Erythroblast (primary cell): ENCODE results near the gene SRRM2.

ENCODE experiments used
- DNase-seq, 2 experiments: peaks; one replicate each; lab custom pipeline; 2025; lab: John Stamatoyannopoulos, UW
- GATA1 ChIP-seq: IDR thresholded peaks from 2 replicates; pipeline ENCODE4 v1.6.1; 2011; ENCODE audit warnings: low read depth, mild to moderate bottlenecking, control low read depth, low read length, moderate library complexity
- POLR2A ChIP-seq: IDR thresholded peaks from 2 replicates; pipeline ENCODE4 v1.6.1; 2011; ENCODE audit warnings: mild to moderate bottlenecking, low read length

SRRM2 gene

GRCh38 chr16:2752035-2752849, at the start of gene SRRM2:
TSS of gene SRRM2 (plus strand) at chr16:2752638. CDS start at chr16:2756365, 3,727 bp downstream.
- TF ChIP-seq POLR2A = peak; percentile 96
- TF ChIP-seq GATA1 = no peak

GRCh38 chr16:2702871-2703745, 49.3 kb upstream of the SRRM2 start:
- no peak for TF ChIP-seq GATA1
- TF ChIP-seq POLR2A = no peak
- no peak for DNase-seq

More at GRCh38 chr16:2752035-2752849, at the start of gene SRRM2:
- peak; percentile 98 to 99 for DNase-seq

GRCh38 chr16:2704166-2704982, 48.1 kb upstream of the SRRM2 start:
- no peak for DNase-seq
- TF ChIP-seq POLR2A (no peak), GATA1 (no peak)

GRCh38 chr16:2704983-2705275, 47.5 kb upstream of the SRRM2 start:
- TF ChIP-seq GATA1 = no peak
- TF ChIP-seq POLR2A = no peak
- no peak for DNase-seq

- TF ChIP-seq GATA1 (no peak), POLR2A (no peak)
- no peak for DNase-seq
These were observed 47.1 kb upstream of the SRRM2 start for GRCh38 chr16:2705351-2705750.

- DNase-seq = no peak
- TF ChIP-seq POLR2A (no peak), GATA1 (no peak)
These were observed 46.4 kb upstream of the SRRM2 start for GRCh38 chr16:2706085-2706484.

- no peak for DNase-seq
- TF ChIP-seq GATA1 (no peak), POLR2A (no peak)
These were observed 45.7 kb upstream of the SRRM2 start for GRCh38 chr16:2706611-2707311.

- no peak for TF ChIP-seq POLR2A
- no peak for DNase-seq
These were observed 44.8 kb upstream of the SRRM2 start for GRCh38 chr16:2707368-2708289.

GRCh38 chr16:2708290-2708639, 44.2 kb upstream of the SRRM2 start:
- no peak for DNase-seq

GRCh38 chr16:2708955-2709587, 43.4 kb upstream of the SRRM2 start:
- TF ChIP-seq POLR2A (no peak), GATA1 (no peak)
- DNase-seq = no peak

More at GRCh38 chr16:2708290-2708639, 44.2 kb upstream of the SRRM2 start:
- no peak for TF ChIP-seq POLR2A
- no peak for TF ChIP-seq GATA1

- TF ChIP-seq GATA1 (no peak), POLR2A (no peak)
- no peak for DNase-seq
These were observed 42.9 kb upstream of the SRRM2 start for GRCh38 chr16:2709588-2709984.
